Left lung (tissue), 10 donors: Measurements from ENCODE around the gene ALLC. TPM values are rescaled to one million over a fixed set of nuclear protein-coding genes. Genes with fewer than 3 reads are reported as not detected.
"Not testable (repeated sequence)": the region's sequence is repeated elsewhere in the genome, so short reads cannot be mapped to it uniquely, and the experiment has no call there.

ENCODE experiments used
- ATAC-seq: fragments of 200-7000 bp; cut with Tn5 transposase; one replicate; pipeline ENCODE4 v1.9.1; 2020; ENCODE audit warnings: moderate library complexity
- DNase-seq, 4 donors: peaks; one replicate each; pipeline ENCODE4 v3.0.0-alpha.2; 2013 to 2020
- H3K27ac ChIP-seq, 2 donors: fragments of 200-600 bp; sonication (generic) in 1 of 2; one replicate each; pipeline versions ENCODE4 v1.5.0 to v1.8.0; 2020 to 2021
- H3K27me3 ChIP-seq, 2 donors: fragments of 200-600 bp; sonication (generic) in 1 of 2; one replicate each; pipeline versions ENCODE4 v1.5.0 to v1.8.0; 2020 to 2021
- H3K36me3 ChIP-seq, 2 donors: fragments of 200-600 bp; sonication (generic) in 1 of 2; one replicate each; pipeline versions ENCODE4 v1.5.0 to v1.8.0; 2020 to 2021
- H3K4me1 ChIP-seq, 2 donors: fragments of 200-600 bp; one replicate each; pipeline ENCODE4 v1.8.0; 2021
- H3K4me3 ChIP-seq, 2 donors: fragments of 200-600 bp; sonication (generic) in 1 of 2; one replicate each; pipeline versions ENCODE4 v1.5.0 to v1.8.0; 2020 to 2021; ENCODE audit warnings: mild to moderate bottlenecking in 1 of 2
- H3K9me3 ChIP-seq, 2 donors: fragments of 200-600 bp; sonication (generic) in 1 of 2; one replicate each; pipeline versions ENCODE4 v1.5.0 to v1.8.0; 2020 to 2021
- CTCF ChIP-seq, 2 donors: fragments of 200-600 bp; sonication (generic) in 1 of 2; IDR thresholded peaks; one replicate each; pipeline versions ENCODE4 v1.5.0 to v1.8.0; 2021; ENCODE audit warnings: antibody characterized with exemption in 2 of 2
- intact Hi-C, 2 donors: fragments of 100-400 bp; cut with DNase I; formaldehyde crosslinking; loops; one replicate each; pipeline versions ENCODE4 v1.11.2 to v1.14.2; 2022
- polyA plus RNA-seq, 6 donors: library from polyadenylated mRNA; unstranded; fragments of 120-200 nt; gene quantifications; one replicate each; pipeline ENCODE4 v1.2.1, GENCODE V29; 2013; ENCODE audit not compliant: insufficient read length in 6 of 6
- total RNA-seq, 2 donors: library from RNA; stranded (reverse); fragmentation: NEBNext Ultra II Directional; extraction: Animal tissue kit (Norgen Biotek cat#: 25700); gene quantifications; one replicate each; pipeline ENCODE4 v1.2.1, GENCODE V29; 2021
- donor health status: DM: no; HTN: yes; CAD: no.
- donor health status: DM: no; HTN: no; CAD: no.

The ALLC gene
- total and polyA plus RNA-seq, 8 donors: 0.13 TPM; not detected in 7

- no peaks in the 10 kb centered on the region for H3K4me1 ChIP-seq
- H3K36me3 ChIP-seq: no peaks in the 10 kb centered on the region
- no peak for TF ChIP-seq CTCF (IDR thresholded peaks at IDR 0.05)
- DNase-seq (peak in 2 of 4 donors; percentile 18 to 43), ATAC-seq (no peak)
- no peak overlapping the region for H3K4me3 ChIP-seq
- peaks cover 0 to 14% of the 10 kb centered on the region in 2 donors for H3K9me3 ChIP-seq
- H3K27me3 ChIP-seq: no peaks in the 10 kb centered on the region
- intact Hi-C loops: no loop called here
- no peak overlapping the region for H3K27ac ChIP-seq
Measured at GRCh38 chr2:3617198-3617890, 40.7 kb upstream of the ALLC start.

- intact Hi-C loops: no loop called here
Measured at GRCh38 chr2:3618367-3618766, 39.6 kb upstream of the ALLC start.

GRCh38 chr2:3619033-3619432 is 39.0 kb upstream of the ALLC start:
- TF ChIP-seq CTCF (IDR thresholded peaks at IDR 0.05): no peak
- no peak for ATAC-seq
- Histone ChIP-seq H3K4me3 (no peak overlapping the region), H3K4me1 (no peaks in the 10 kb centered on the region), H3K36me3 (no peaks in the 10 kb centered on the region), H3K9me3 (peaks cover 0 to 12% of the 10 kb centered on the region in 2 donors), H3K27me3 (no peaks in the 10 kb centered on the region), H3K27ac (no peak overlapping the region)
- intact Hi-C loops: no loop called here
- no peak for DNase-seq

More at GRCh38 chr2:3618367-3618766, 39.6 kb upstream of the ALLC start:
- Histone ChIP-seq H3K4me1 (no peaks in the 10 kb centered on the region), H3K4me3 (no peak overlapping the region), H3K36me3 (no peaks in the 10 kb centered on the region), H3K27ac (no peak overlapping the region), H3K27me3 (no peaks in the 10 kb centered on the region), H3K9me3 (peaks cover 0 to 14% of the 10 kb centered on the region in 2 donors)
- DNase-seq (no peak), ATAC-seq (no peak)
- TF ChIP-seq CTCF (IDR thresholded peaks at IDR 0.05): no peak

GRCh38 chr2:3619661-3620060 is 38.3 kb upstream of the ALLC start:
- H3K4me3 ChIP-seq, H3K27me3 ChIP-seq, ATAC-seq, intact Hi-C loops, H3K9me3 ChIP-seq, H3K4me1 ChIP-seq, H3K36me3 ChIP-seq, H3K27ac ChIP-seq, DNase-seq: not testable (repeated sequence)

GRCh38 chr2:3620834-3621233 is 37.2 kb upstream of the ALLC start:
- H3K27me3 ChIP-seq: no peaks in the 10 kb centered on the region
- intact Hi-C loops: no loop called here
- no peak overlapping the region for H3K4me3 ChIP-seq
- H3K36me3 ChIP-seq: no peaks in the 10 kb centered on the region
- no peaks in the 10 kb centered on the region for H3K4me1 ChIP-seq
- TF ChIP-seq CTCF (IDR thresholded peaks at IDR 0.05): no peak
- H3K27ac ChIP-seq: no peak overlapping the region
- H3K9me3 ChIP-seq: no peaks in the 10 kb centered on the region
- DNase-seq: no peak
- ATAC-seq: no peak

GRCh38 chr2:3622967-3623366 is 35.0 kb upstream of the ALLC start:
- H3K27ac ChIP-seq: no peak overlapping the region
- no peak for TF ChIP-seq CTCF (IDR thresholded peaks at IDR 0.05)
- ATAC-seq: no peak
- intact Hi-C loops: no loop called here
- no peaks in the 10 kb centered on the region for H3K9me3 ChIP-seq
- no peaks in the 10 kb centered on the region for H3K27me3 ChIP-seq
- DNase-seq: no peak
- H3K36me3 ChIP-seq: no peaks in the 10 kb centered on the region
- no peaks in the 10 kb centered on the region for H3K4me1 ChIP-seq
- no peak overlapping the region for H3K4me3 ChIP-seq
